ENCODE results near the gene FNDC3B. TPM values are rescaled to one million over a fixed set of nuclear protein-coding genes. Genes with fewer than 3 reads are reported as not detected.
A peak's percentile ranks its signal among the peaks of the same experiment; 100 is the strongest.
"Not testable (repeated sequence)": the region's sequence is repeated elsewhere in the genome, so short reads cannot be mapped to it uniquely, and the experiment has no call there.

FNDC3B gene
- total RNA-seq, 1 experiment from 2014 or later: 149 TPM

- peak overlapping the region; percentile 75 for H3K27ac Mint-ChIP-seq (ENCODE audit: low read depth, unreplicated experiment)
- peaks cover 35% of the 10 kb centered on the region for H3K4me1 Mint-ChIP-seq (ENCODE audit: insufficient read depth, unreplicated experiment)
- peak overlapping the region; percentile 48 for H3K4me3 Mint-ChIP-seq (ENCODE audit: unreplicated experiment)
- H3K27me3 Mint-ChIP-seq (ENCODE audit: insufficient read depth, unreplicated experiment): no peaks in the 10 kb centered on the region
- TF ChIP-seq, protein P1, sequence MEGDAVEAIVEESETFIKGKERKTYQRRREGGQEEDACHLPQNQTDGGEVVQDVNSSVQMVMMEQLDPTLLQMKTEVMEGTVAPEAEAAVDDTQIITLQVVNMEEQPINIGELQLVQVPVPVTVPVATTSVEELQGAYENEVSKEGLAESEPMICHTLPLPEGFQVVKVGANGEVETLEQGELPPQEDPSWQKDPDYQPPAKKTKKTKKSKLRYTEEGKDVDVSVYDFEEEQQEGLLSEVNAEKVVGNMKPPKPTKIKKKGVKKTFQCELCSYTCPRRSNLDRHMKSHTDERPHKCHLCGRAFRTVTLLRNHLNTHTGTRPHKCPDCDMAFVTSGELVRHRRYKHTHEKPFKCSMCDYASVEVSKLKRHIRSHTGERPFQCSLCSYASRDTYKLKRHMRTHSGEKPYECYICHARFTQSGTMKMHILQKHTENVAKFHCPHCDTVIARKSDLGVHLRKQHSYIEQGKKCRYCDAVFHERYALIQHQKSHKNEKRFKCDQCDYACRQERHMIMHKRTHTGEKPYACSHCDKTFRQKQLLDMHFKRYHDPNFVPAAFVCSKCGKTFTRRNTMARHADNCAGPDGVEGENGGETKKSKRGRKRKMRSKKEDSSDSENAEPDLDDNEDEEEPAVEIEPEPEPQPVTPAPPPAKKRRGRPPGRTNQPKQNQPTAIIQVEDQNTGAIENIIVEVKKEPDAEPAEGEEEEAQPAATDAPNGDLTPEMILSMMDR (IDR thresholded peaks at IDR 0.05; ENCODE audit: unreplicated experiment): no peak
- POLR2A ChIA-PET: interaction anchor here (0.6 to 8.6 kb wide), 19 partner anchors 9 to 662 kb away, joined by 3 to 84 read pairs (median 5); partner anchors contain the start of genes ECT2, FNDC3B and PLD1
- no TSS peak for BruUV-seq (replicated peaks)
- H3K9me3 Mint-ChIP-seq (ENCODE audit: unreplicated experiment): no peaks in the 10 kb centered on the region
- DNase-seq (ENCODE audit: unreplicated experiment): no peak
- H3K36me3 Mint-ChIP-seq (ENCODE audit: insufficient read depth, unreplicated experiment): peaks cover 10% of the 10 kb centered on the region
- CTCF ChIA-PET: interaction anchor here (0.7 to 1.3 kb wide), 8 partner anchors 9 to 816 kb away, joined by 3 to 7 read pairs (median 3); no protein-coding TSS in a partner anchor
- intact Hi-C loops (cut with micrococcal nuclease): no loop called here
Measured at GRCh38 chr3:172087602-172088580, 48.5 kb downstream of the FNDC3B start.

GRCh38 chr3:172089250-172089649, 49.9 kb downstream of the FNDC3B start:
- Mint-ChIP-seq H3K27ac (ENCODE audit: low read depth, unreplicated experiment) (no peak overlapping the region), H3K4me1 (ENCODE audit: insufficient read depth, unreplicated experiment) (peaks cover 33% of the 10 kb centered on the region), H3K4me3 (ENCODE audit: unreplicated experiment) (no peak overlapping the region), H3K9me3 (ENCODE audit: unreplicated experiment) (no peaks in the 10 kb centered on the region), H3K36me3 (ENCODE audit: insufficient read depth, unreplicated experiment) (peaks cover 5% of the 10 kb centered on the region), H3K27me3 (ENCODE audit: insufficient read depth, unreplicated experiment) (no peaks in the 10 kb centered on the region)
- TF ChIP-seq, protein P1 (IDR thresholded peaks at IDR 0.05; ENCODE audit: unreplicated experiment): no peak
- CTCF ChIA-PET: interaction anchor here (1.3 kb wide), 1 partner anchor 15 kb away, joined by 3 read pairs; no protein-coding TSS in a partner anchor
- intact Hi-C loops (cut with micrococcal nuclease): no loop called here
- BruUV-seq (replicated peaks): no TSS peak
- DNase-seq (ENCODE audit: unreplicated experiment): peak; percentile 47
- POLR2A ChIA-PET: interaction anchor here (0.9 to 8.6 kb wide), 9 partner anchors 8 to 65 kb away, joined by 4 to 84 read pairs (median 13); no protein-coding TSS in a partner anchor

DNA sequence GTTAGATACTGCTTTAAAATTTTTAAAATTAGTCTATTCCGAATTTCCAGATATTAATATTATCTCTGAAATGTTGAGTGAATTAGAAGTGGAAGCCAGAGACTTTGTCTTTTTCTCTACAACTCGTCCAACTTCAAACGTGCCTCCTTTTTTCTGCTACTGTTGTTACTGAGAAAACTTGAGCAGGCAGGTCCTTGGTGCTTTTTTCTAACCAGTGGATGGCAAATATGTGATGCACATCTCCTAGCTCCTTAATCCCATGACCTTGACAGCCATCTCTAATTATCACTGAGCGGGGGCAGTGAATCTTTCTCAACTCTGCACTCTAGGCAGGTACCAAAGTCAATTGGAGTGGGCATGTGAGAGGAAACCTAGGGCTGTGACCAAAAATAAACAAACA, 50.7 kb downstream of the FNDC3B start:
- Mint-ChIP-seq H3K9me3 (ENCODE audit: unreplicated experiment) (no peaks in the 10 kb centered on the region), H3K36me3 (ENCODE audit: insufficient read depth, unreplicated experiment) (no peaks in the 10 kb centered on the region), H3K27me3 (ENCODE audit: insufficient read depth, unreplicated experiment) (no peaks in the 10 kb centered on the region), H3K4me1 (ENCODE audit: insufficient read depth, unreplicated experiment) (peaks cover 33% of the 10 kb centered on the region), H3K4me3 (ENCODE audit: unreplicated experiment) (no peak overlapping the region), H3K27ac (ENCODE audit: low read depth, unreplicated experiment) (no peak overlapping the region)
- ChIA-PET POLR2A (interaction anchor here (0.7 to 8.6 kb wide), 6 partner anchors 12 to 202 kb away, joined by 3 to 84 read pairs (median 12); no protein-coding TSS in a partner anchor), CTCF (interaction anchor here (0.9 kb wide), 1 partner anchor 79 kb away, joined by 3 read pairs; no protein-coding TSS in a partner anchor)
- TF ChIP-seq, protein P1 (IDR thresholded peaks at IDR 0.05; ENCODE audit: unreplicated experiment): no peak
- intact Hi-C loops (cut with micrococcal nuclease): no loop called here
- no peak for DNase-seq (ENCODE audit: unreplicated experiment)
- no TSS peak for BruUV-seq (replicated peaks)

DNA sequence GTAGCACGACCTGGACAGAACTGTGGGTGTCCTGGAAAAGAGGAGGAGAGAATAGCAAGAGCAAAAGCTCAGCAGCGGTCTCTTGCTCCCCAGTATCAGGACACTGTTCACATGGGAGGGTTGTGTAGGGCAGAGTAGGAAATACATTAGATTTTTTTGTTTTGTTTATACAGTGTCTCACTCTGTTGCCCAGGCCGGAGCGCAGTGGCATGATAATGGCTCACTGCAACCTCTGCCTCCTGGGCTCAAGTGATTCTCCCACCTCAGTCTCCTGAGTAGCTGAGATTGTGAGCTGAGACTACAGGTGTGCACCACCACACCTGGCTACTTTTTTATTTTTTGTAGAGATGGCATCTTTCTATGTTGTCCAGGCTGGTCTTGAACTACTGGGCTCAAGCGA, 53.3 kb downstream of the FNDC3B start:
- no peak for DNase-seq (ENCODE audit: unreplicated experiment)
- TF ChIP-seq, protein P1 (IDR thresholded peaks at IDR 0.05; ENCODE audit: unreplicated experiment): no peak
- Mint-ChIP-seq H3K36me3 (ENCODE audit: insufficient read depth, unreplicated experiment) (no peaks in the 10 kb centered on the region), H3K9me3 (ENCODE audit: unreplicated experiment) (no peaks in the 10 kb centered on the region), H3K27me3 (ENCODE audit: insufficient read depth, unreplicated experiment) (no peaks in the 10 kb centered on the region), H3K27ac (ENCODE audit: low read depth, unreplicated experiment) (no peak overlapping the region), H3K4me1 (ENCODE audit: insufficient read depth, unreplicated experiment) (peaks cover 36% of the 10 kb centered on the region), H3K4me3 (ENCODE audit: unreplicated experiment) (no peak overlapping the region)
- POLR2A ChIA-PET: interaction anchor here (1.1 to 8.6 kb wide), 3 partner anchors 9 to 109 kb away, joined by 4 to 84 read pairs (median 19); no protein-coding TSS in a partner anchor
- intact Hi-C loops (cut with micrococcal nuclease): no loop called here
- BruUV-seq (replicated peaks): no TSS peak
- CTCF ChIA-PET: interaction anchor here (0.6 to 1.0 kb wide), 3 partner anchors 10 to 20 kb away, joined by 3 read pairs; no protein-coding TSS in a partner anchor

DNA sequence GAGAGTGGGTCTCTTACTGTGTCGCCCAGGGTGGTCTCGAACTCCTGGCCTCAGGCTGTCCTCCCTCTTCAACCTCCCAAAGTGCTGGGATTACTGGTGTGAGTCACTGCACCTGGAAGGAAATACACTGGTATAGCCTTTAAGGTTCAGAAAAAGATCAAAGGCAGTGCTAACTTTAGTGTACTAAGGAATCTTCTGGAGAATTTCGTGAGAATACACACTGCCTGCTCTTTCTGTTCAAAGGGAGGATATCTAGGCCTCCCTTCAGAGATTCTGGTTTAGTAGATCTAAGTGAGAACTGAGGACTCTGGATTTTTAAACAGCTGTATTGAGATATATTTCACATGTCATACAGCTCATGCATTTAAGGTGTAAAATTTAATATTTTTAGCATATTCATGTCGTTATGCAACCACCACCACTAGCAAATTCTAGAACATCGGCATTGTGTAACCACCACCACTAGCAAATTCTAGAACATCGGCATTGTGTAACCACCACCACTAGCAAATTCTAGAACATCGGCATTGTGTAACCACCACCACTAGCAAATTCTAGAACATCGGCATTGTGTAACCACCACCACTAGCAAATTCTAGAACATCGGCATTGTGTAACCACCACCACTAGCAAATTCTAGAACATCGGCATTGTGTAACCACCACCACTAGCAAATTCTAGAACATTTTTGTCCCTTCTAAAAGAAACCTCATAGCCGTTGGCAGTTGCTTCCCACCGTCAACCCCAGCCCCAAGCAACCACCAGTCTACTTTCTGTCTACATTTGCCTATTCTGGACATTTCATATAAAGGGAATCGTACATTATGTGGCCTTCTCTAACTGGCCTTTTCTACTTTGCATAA, 54.4 kb downstream of the FNDC3B start:
- POLR2A ChIA-PET: interaction anchor here (1.5 to 4.4 kb wide), 2 partner anchors 12 to 52 kb away, joined by 3 to 19 read pairs; no protein-coding TSS in a partner anchor
- intact Hi-C loops (cut with micrococcal nuclease); H3K27ac Mint-ChIP-seq (ENCODE audit: low read depth, unreplicated experiment); H3K36me3 Mint-ChIP-seq (ENCODE audit: insufficient read depth, unreplicated experiment); H3K9me3 Mint-ChIP-seq (ENCODE audit: unreplicated experiment); H3K27me3 Mint-ChIP-seq (ENCODE audit: insufficient read depth, unreplicated experiment); CTCF ChIA-PET; BruUV-seq (replicated peaks); DNase-seq (ENCODE audit: unreplicated experiment); H3K4me3 Mint-ChIP-seq (ENCODE audit: unreplicated experiment): not testable (repeated sequence)
- H3K4me1 Mint-ChIP-seq (ENCODE audit: insufficient read depth, unreplicated experiment): peaks cover 37% of the 10 kb centered on the region
